Ovary (tissue), 3 donors: Measurements from ENCODE around the gene ASXL2.

Experiments
- EP300 ChIP-seq: sonication (generic); formaldehyde crosslinking; IDR thresholded peaks from one replicate; pipeline ENCODE4 v1.6.1; 2017; ENCODE audit warnings: antibody characterized with exemption
- POLR2A ChIP-seq: fragments of 450-650 bp; IDR thresholded peaks from one replicate; pipeline ENCODE4 v1.6.1; 2017; ENCODE audit warnings: antibody characterized with exemption, mild to moderate bottlenecking, moderate library complexity
- TF ChIP-seq, protein P1 (sequence below), 3 donors: fragments of 450-650 bp in 2 of 3; fragments of 200-600 bp in 1 of 3; IDR thresholded peaks; one replicate each; pipeline versions ENCODE4 v1.5.1 to v1.8.0; 2016 to 2022; ENCODE audit warnings: antibody characterized with exemption in 3 of 3, mild to moderate bottlenecking in 1 of 3
- donor health status: DM: no; HTN: no; CAD: no.

- TF ChIP-seq, protein P1, sequence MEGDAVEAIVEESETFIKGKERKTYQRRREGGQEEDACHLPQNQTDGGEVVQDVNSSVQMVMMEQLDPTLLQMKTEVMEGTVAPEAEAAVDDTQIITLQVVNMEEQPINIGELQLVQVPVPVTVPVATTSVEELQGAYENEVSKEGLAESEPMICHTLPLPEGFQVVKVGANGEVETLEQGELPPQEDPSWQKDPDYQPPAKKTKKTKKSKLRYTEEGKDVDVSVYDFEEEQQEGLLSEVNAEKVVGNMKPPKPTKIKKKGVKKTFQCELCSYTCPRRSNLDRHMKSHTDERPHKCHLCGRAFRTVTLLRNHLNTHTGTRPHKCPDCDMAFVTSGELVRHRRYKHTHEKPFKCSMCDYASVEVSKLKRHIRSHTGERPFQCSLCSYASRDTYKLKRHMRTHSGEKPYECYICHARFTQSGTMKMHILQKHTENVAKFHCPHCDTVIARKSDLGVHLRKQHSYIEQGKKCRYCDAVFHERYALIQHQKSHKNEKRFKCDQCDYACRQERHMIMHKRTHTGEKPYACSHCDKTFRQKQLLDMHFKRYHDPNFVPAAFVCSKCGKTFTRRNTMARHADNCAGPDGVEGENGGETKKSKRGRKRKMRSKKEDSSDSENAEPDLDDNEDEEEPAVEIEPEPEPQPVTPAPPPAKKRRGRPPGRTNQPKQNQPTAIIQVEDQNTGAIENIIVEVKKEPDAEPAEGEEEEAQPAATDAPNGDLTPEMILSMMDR (IDR thresholded peaks at IDR 0.05): no peak
- TF ChIP-seq EP300: no peak
- TF ChIP-seq POLR2A: no peak
Measured at GRCh38 chr2:25698752-25699151, 179.5 kb downstream of the ASXL2 start.
